HepG2 (cell line): ENCODE results near the gene SCYL1. TPM values are rescaled to one million over a fixed set of nuclear protein-coding genes. Genes with fewer than 3 reads are reported as not detected.
A peak's percentile ranks its signal among the peaks of the same experiment; 100 is the strongest.

Experiments
- ATAC-seq: fragments of 200-7000 bp; cut with Tn5 transposase; 3 replicates; pipeline ENCODE4 v1.9.1; 2020; ENCODE audit warnings: mild to moderate bottlenecking, moderate library complexity
- BruUV-seq: library from RNA; stranded (reverse); fragments of 400-500 nt; replicated peaks from 2 replicates; lab custom pipeline; 2021; lab: Mats Ljungman, UMichigan
- CTCF ChIA-PET: fragments of 300-600 bp; formaldehyde crosslinking; extraction: SDS; loops from one replicate; lab custom pipeline; 2021; ENCODE audit warnings: low total read pairs, inconsistent platforms, low intra/inter-chr PET ratio; lab: Yijun Ruan, JAX
- POLR2A ChIA-PET: fragments of 350-600 bp; sonication (Branson Sonifier 250); formaldehyde crosslinking; loops from one replicate; lab custom pipeline; 2020; ENCODE audit warnings: antibody characterized with exemption, inconsistent platforms; lab: Yijun Ruan, JAX
- DNase-seq: peaks from one replicate; pipeline ENCODE4 v3.0.0-alpha.2; 2015; ENCODE audit warnings: low spot score
- FAIRE-seq: peaks from 3 replicates; lab custom pipeline; 2011; peaks lifted over from hg19 to GRCh38; lab: Jason Lieb, UNC
- H2AFZ ChIP-seq: one replicate; pipeline ENCODE4 v1.6.1; 2011; ENCODE audit warnings: low read length, inconsistent platforms
- H3K27ac ChIP-seq: fragments of 300-600 bp; 3 replicates; pipeline ENCODE4 v1.8.0; 2011; ENCODE audit warnings: mixed run types, mild to moderate bottlenecking, mixed read lengths, low read length, inconsistent platforms; ENCODE audit not compliant: insufficient read depth; ENCODE audit errors: extremely low read length
- H3K27me3 ChIP-seq, 2 experiments: fragments of 200-600 bp in 1 of 2; 2 replicates in 1 of 2; 3 replicates in 1 of 2; pipeline versions ENCODE4 v1.6.0 to v1.8.0; 2011; ENCODE audit warnings: low read length in 2 of 2, mild to moderate bottlenecking in 2 of 2, moderate library complexity in 2 of 2, inconsistent platforms in 1 of 2; ENCODE audit not compliant: insufficient read depth in 2 of 2, control insufficient read depth in 1 of 2
- H3K36me3 ChIP-seq, 2 experiments: fragments of 200-600 bp in 1 of 2; replicated peaks in 1 of 2; 2 replicates in 1 of 2; 3 replicates in 1 of 2; pipeline versions ENCODE4 v1.5.1 to v1.8.0; 2011; ENCODE audit warnings: low read length in 2 of 2, inconsistent platforms in 1 of 2; ENCODE audit not compliant: insufficient read depth in 2 of 2, control insufficient read depth in 1 of 2
- H3K4me1 ChIP-seq: 2 replicates; pipeline ENCODE4 v1.5.1; 2012; ENCODE audit warnings: low read length, inconsistent platforms; ENCODE audit not compliant: insufficient read depth
- H3K4me2 ChIP-seq: 2 replicates; pipeline ENCODE4 v1.6.0; 2011; ENCODE audit warnings: low read depth, low read length, inconsistent platforms
- H3K4me3 ChIP-seq, 3 experiments: fragments of 200-600 bp in 1 of 3; sonication (generic), shearing (Covaris generic) in 1 of 3; replicated peaks in 1 of 3; 2 replicates each; pipeline ENCODE4 v1.5.1; 2011 to 2016; ENCODE audit warnings: low read length in 3 of 3, inconsistent platforms in 2 of 3, low read depth in 2 of 3, mild to moderate bottlenecking in 2 of 3, control low read depth in 1 of 3, mixed read lengths in 1 of 3; ENCODE audit not compliant: insufficient read depth in 1 of 3
- H3K79me2 ChIP-seq: one replicate; pipeline ENCODE4 v1.6.1; 2011; ENCODE audit warnings: low read length, inconsistent platforms; ENCODE audit not compliant: insufficient read depth
- H3K9ac ChIP-seq: 2 replicates; pipeline ENCODE4 v1.6.0; 2011; ENCODE audit warnings: mild to moderate bottlenecking, low read depth, low read length, inconsistent platforms; ENCODE audit not compliant: insufficient read depth
- H3K9me3 ChIP-seq: 2 replicates; pipeline ENCODE4 v1.5.1; 2012; ENCODE audit warnings: mild to moderate bottlenecking, low read length
- H4K20me1 ChIP-seq: 2 replicates; pipeline ENCODE4 v1.6.0; 2011; ENCODE audit warnings: inconsistent platforms, mild to moderate bottlenecking, low read length, moderate library complexity; ENCODE audit not compliant: insufficient read depth
- BRCA1 ChIP-seq: sonication (generic); formaldehyde crosslinking; IDR thresholded peaks from 2 replicates; pipeline ENCODE4 v1.4.0; 2020; ENCODE audit warnings: missing genetic modification reagents
- FOSL1 ChIP-seq: sonication (generic); formaldehyde crosslinking; IDR thresholded peaks from 2 replicates; pipeline ENCODE4 v1.9.0; 2021; ENCODE audit warnings: missing genetic modification reagents, borderline replicate concordance
- GPN1 ChIP-seq: sonication (generic); formaldehyde crosslinking; IDR thresholded peaks from 2 replicates; pipeline ENCODE4 v1.5.1; 2020; ENCODE audit warnings: missing genetic modification reagents, borderline replicate concordance
- NR2C2 ChIP-seq: sonication (generic); formaldehyde crosslinking; IDR thresholded peaks from 2 replicates; pipeline ENCODE4 v1.4.0; 2020; ENCODE audit warnings: missing genetic modification reagents, mild to moderate bottlenecking, moderate library complexity, borderline replicate concordance
- NRL ChIP-seq: sonication (generic); formaldehyde crosslinking; IDR thresholded peaks from 2 replicates; pipeline ENCODE4 v1.5.0; 2020; ENCODE audit warnings: missing genetic modification reagents, mild to moderate bottlenecking, moderate library complexity, borderline replicate concordance
- PHF21A ChIP-seq: sonication (generic); formaldehyde crosslinking; IDR thresholded peaks from 2 replicates; pipeline ENCODE4 v1.5.0; 2020; ENCODE audit warnings: mild to moderate bottlenecking, missing genetic modification reagents
- POLR2AphosphoS5 ChIP-seq: IDR thresholded peaks from 2 replicates; pipeline ENCODE4 v1.6.1; 2012; ENCODE audit warnings: low read depth, low read length
- SETDB1 ChIP-seq: sonication (generic); formaldehyde crosslinking; IDR thresholded peaks from 2 replicates; pipeline ENCODE4 v1.5.1; 2020; ENCODE audit warnings: missing genetic modification reagents, mild to moderate bottlenecking, borderline replicate concordance
- ZFP1 ChIP-seq: IDR thresholded peaks from 2 replicates; pipeline ENCODE4 v1.6.1; 2016
- ZNF12 ChIP-seq: sonication (generic); formaldehyde crosslinking; IDR thresholded peaks from 2 replicates; pipeline ENCODE4 v1.5.0; 2020; ENCODE audit warnings: missing genetic modification reagents
- ZNF20 ChIP-seq: sonication (generic); formaldehyde crosslinking; IDR thresholded peaks from 2 replicates; pipeline ENCODE4 v1.4.0; 2020; ENCODE audit warnings: mild to moderate bottlenecking, moderate library complexity, missing genetic modification reagents
- ZNF496 ChIP-seq: sonication (generic); formaldehyde crosslinking; IDR thresholded peaks from 2 replicates; pipeline ENCODE4 v1.8.1; 2023; ENCODE audit warnings: mild to moderate bottlenecking, moderate library complexity, missing genetic modification reagents; ENCODE audit not compliant: insufficient replicate concordance
- ZNF75D ChIP-seq: sonication (generic); formaldehyde crosslinking; IDR thresholded peaks from 2 replicates; pipeline ENCODE4 v1.8.1; 2023; ENCODE audit warnings: missing genetic modification reagents, mild to moderate bottlenecking, borderline replicate concordance
- ZNF839 ChIP-seq: sonication (generic); formaldehyde crosslinking; IDR thresholded peaks from 2 replicates; pipeline ENCODE4 v1.4.0; 2020; ENCODE audit warnings: missing genetic modification reagents, mild to moderate bottlenecking, borderline replicate concordance
- WGBS: methylation state at CpG from one replicate; pipeline ENCODE4 v1.1.6; 2017; ENCODE audit warnings: low lambda C conversion rate; 5-methylcytosine and 5-hydroxymethylcytosine counted together
- in situ Hi-C: cut with HindIII; loops from 2 replicates; pipeline ENCODE4 v1.10.0; 2017; ENCODE audit warnings: low pct_unique_long_range_greater_than_20kb; ENCODE audit not compliant: extremely low pct_ligation_motif_present
- intact Hi-C: fragments of 100-400 bp; cut with micrococcal nuclease; formaldehyde crosslinking; loops from one replicate; pipeline ENCODE4 v1.10.0; 2022; ENCODE audit not compliant: unreplicated experiment
- polyA plus RNA-seq, 8 experiments: library from polyadenylated mRNA; depleted of rRNA in 3 of 8; stranded (reverse) in 7 of 8; unstranded in 1 of 8; fragments of >200 nt; fragmentation: Illumina TruSeq in 4 of 8; extraction: Trizol in 4 of 8; gene quantifications; 2 replicates each; pipeline versions ENCODE4 v1.2.1 to v1.2.3, GENCODE V29; 2011 to 2016; ENCODE audit warnings: low read depth in 4 of 8, missing spikeins in 1 of 8, mixed read lengths in 1 of 8; ENCODE audit not compliant: insufficient read depth in 1 of 8
- total RNA-seq, 5 experiments: library from RNA; depleted of rRNA; stranded (reverse); fragments of >200 nt; fragmentation: Illumina TruSeq; extraction: Trizol; gene quantifications; 2 replicates each; pipeline ENCODE4 v1.2.3, GENCODE V29; 2016; ENCODE audit warnings: low read depth in 1 of 5
- TF ChIP-seq, protein P1 (sequence below): sonication (generic); formaldehyde crosslinking; IDR thresholded peaks from 2 replicates; pipeline ENCODE4 v1.5.1; 2020; ENCODE audit warnings: mild to moderate bottlenecking, moderate library complexity, missing genetic modification reagents
- TF ChIP-seq, protein P2 (sequence below): sonication (generic); formaldehyde crosslinking; IDR thresholded peaks from 2 replicates; pipeline ENCODE4 v1.4.0; 2020; ENCODE audit warnings: missing genetic modification reagents, mild to moderate bottlenecking, borderline replicate concordance
- TF ChIP-seq, protein P3 (sequence below): IDR thresholded peaks from 2 replicates; pipeline ENCODE4 v1.6.1; 2016; ENCODE audit warnings: missing compliant biosample characterization, missing genetic modification reagents, borderline replicate concordance
- TF ChIP-seq, protein P4 (sequence below): sonication (generic); formaldehyde crosslinking; IDR thresholded peaks from 2 replicates; pipeline ENCODE4 v1.4.0; 2020; ENCODE audit warnings: mild to moderate bottlenecking, low read depth, missing genetic modification reagents

Gene SCYL1
- total and polyA plus RNA-seq, 2 of the 13 experiments (the other 11 are each of a cell fraction or from before 2014, with no cell fraction given), result 65.9 to 103 TPM

DNA sequence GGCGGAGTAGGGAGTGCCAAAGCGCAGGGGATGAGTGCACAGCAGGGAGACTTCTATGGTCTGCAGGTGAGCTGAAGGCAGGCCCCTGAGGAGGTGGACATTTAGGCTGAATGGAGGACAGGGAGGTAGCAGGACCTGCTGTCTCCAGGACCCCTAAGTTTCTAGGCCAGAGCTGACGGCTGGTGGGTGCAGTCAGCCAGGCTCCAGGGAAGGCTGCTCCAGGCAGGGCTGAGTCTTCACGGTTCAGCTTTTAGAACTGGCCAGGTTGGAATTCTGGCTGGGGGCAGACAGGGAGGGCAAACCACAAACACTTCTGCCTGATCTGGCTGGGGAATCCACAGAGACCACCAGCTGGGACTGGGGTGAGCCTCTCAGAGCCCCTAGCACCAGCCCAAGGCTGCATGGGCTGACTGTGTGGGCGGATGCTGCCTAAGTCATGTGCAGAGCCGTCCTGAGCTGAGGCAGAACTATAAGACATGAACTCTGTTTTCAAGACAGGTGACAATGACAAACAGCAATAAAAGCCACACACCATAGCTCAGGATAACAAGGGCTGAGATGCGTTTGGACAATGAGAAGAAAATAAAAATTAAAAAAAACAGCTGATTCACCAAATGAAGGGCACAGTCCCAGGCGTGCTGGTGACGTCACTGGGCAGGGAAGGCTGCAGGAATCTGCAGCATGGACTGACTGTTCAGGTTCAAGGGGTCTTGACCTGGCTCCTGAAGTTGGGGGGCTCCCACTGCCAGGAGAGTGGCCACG is 36.4 kb upstream of the SCYL1 start:
- Histone ChIP-seq H4K20me1 (no peaks in the 10 kb centered on the region), H3K9ac (peak overlapping the region; percentile 89), H3K27ac (peak overlapping the region; percentile 88), H3K27me3 (no peaks in the 10 kb centered on the region), H3K4me3 (peak overlapping the region; percentile 41 to 72 (median 56)), H3K4me1 (peaks cover 90% of the 10 kb centered on the region), H3K4me2 (peak overlapping the region; percentile 91), H3K36me3 (no peaks in the 10 kb centered on the region), H3K9me3 (no peaks in the 10 kb centered on the region), H2AFZ (no peak overlapping the region), H3K79me2 (no peaks in the 10 kb centered on the region)
- BruUV-seq, result TSS peak; percentile 64
- ChIA-PET POLR2A (interaction anchor here (1.0 to 27.3 kb wide), 13 partner anchors 15 to 155 kb away, joined by 3 to 1590 read pairs (median 4); partner anchors contain the start of genes DPF2, MALAT1 and NEAT1), CTCF (interaction anchor here (1.6 kb wide), 1 partner anchor 10 kb away, joined by 3 read pairs; the partner anchor contains the start of gene MALAT1)
- in situ Hi-C loops (no loop called here), intact Hi-C loops (no loop called here)
- DNase-seq, result no peak
- ATAC-seq, result peak; percentile 1
- 0% methylated on average over 8 of the region's 10 CpGs for WGBS
- FAIRE-seq, result no peak
- TF ChIP-seq, protein P1, sequence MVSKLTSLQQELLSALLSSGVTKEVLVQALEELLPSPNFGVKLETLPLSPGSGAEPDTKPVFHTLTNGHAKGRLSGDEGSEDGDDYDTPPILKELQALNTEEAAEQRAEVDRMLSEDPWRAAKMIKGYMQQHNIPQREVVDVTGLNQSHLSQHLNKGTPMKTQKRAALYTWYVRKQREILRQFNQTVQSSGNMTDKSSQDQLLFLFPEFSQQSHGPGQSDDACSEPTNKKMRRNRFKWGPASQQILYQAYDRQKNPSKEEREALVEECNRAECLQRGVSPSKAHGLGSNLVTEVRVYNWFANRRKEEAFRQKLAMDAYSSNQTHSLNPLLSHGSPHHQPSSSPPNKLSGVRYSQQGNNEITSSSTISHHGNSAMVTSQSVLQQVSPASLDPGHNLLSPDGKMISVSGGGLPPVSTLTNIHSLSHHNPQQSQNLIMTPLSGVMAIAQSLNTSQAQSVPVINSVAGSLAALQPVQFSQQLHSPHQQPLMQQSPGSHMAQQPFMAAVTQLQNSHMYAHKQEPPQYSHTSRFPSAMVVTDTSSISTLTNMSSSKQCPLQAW (CRISPR knock-in tag), result no peak
- TF ChIP-seq ZNF75D, result no peak
- TF ChIP-seq, protein P2, sequence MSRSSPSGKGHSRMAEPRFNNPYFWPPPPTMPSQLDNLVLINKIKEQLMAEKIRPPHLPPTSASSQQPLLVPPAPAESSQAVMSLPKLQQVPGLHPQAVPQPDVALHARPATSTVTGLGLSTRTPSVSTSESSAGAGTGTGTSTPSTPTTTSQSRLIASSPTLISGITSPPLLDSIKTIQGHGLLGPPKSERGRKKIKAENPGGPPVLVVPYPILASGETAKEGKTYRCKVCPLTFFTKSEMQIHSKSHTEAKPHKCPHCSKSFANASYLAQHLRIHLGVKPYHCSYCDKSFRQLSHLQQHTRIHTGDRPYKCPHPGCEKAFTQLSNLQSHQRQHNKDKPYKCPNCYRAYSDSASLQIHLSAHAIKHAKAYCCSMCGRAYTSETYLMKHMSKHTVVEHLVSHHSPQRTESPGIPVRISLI (CRISPR knock-in tag), result peak; percentile 29; the same call in 1 of the 2 replicates
- TF ChIP-seq, protein P3, sequence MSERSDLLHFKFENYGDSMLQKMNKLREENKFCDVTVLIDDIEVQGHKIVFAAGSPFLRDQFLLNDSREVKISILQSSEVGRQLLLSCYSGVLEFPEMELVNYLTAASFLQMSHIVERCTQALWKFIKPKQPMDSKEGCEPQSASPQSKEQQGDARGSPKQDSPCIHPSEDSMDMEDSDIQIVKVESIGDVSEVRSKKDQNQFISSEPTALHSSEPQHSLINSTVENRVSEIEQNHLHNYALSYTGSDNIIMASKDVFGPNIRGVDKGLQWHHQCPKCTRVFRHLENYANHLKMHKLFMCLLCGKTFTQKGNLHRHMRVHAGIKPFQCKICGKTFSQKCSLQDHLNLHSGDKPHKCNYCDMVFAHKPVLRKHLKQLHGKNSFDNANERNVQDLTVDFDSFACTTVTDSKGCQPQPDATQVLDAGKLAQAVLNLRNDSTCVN (CRISPR knock-in tag), result no peak; the same call in 1 of the 2 replicates
- TF ChIP-seq, protein P4, sequence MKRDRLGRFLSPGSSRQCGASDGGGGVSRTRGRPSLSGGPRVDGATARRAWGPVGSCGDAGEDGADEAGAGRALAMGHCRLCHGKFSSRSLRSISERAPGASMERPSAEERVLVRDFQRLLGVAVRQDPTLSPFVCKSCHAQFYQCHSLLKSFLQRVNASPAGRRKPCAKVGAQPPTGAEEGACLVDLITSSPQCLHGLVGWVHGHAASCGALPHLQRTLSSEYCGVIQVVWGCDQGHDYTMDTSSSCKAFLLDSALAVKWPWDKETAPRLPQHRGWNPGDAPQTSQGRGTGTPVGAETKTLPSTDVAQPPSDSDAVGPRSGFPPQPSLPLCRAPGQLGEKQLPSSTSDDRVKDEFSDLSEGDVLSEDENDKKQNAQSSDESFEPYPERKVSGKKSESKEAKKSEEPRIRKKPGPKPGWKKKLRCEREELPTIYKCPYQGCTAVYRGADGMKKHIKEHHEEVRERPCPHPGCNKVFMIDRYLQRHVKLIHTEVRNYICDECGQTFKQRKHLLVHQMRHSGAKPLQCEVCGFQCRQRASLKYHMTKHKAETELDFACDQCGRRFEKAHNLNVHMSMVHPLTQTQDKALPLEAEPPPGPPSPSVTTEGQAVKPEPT, result no peak
- no peak for TF ChIP-seq ZNF839 (CRISPR knock-in tag)
- TF ChIP-seq SETDB1 (CRISPR knock-in tag), result no peak
- no peak for TF ChIP-seq ZNF496 (CRISPR knock-in tag)
- no peak for TF ChIP-seq ZNF20 (CRISPR knock-in tag)
- no peak for TF ChIP-seq GPN1 (CRISPR knock-in tag)
- TF ChIP-seq PHF21A (CRISPR knock-in tag), result no peak
- TF ChIP-seq NRL (CRISPR knock-in tag), result no peak
- TF ChIP-seq FOSL1 (CRISPR knock-in tag), result no peak
- TF ChIP-seq ZFP1, result no peak
- 0 out of 2 replicates have a peak, but pooled peaks have one; percentile 9 for TF ChIP-seq NR2C2 (CRISPR knock-in tag)
- no peak for TF ChIP-seq ZNF12 (CRISPR knock-in tag)
- TF ChIP-seq POLR2AphosphoS5, result no peak; the same call in 1 of the 2 replicates
- TF ChIP-seq BRCA1, result 0 out of 2 replicates have a peak, but pooled peaks have one; percentile 27
